Astrocyte (in vitro differentiated cells and primary cell): ENCODE measurements around the gene KCNN3. TPM values are rescaled to one million over a fixed set of nuclear protein-coding genes. Genes with fewer than 3 reads are reported as not detected.

Experiments used
- DNase-seq: peaks from one replicate; pipeline ENCODE4 v3.0.0-alpha.2; 2010; ENCODE audit warnings: low read depth
- FAIRE-seq: peaks from 2 replicates; lab custom pipeline; 2011; peaks lifted over from hg19 to GRCh38; lab: Jason Lieb, UNC
- H2AFZ ChIP-seq: 2 replicates; pipeline ENCODE4 v1.6.0; 2012; ENCODE audit warnings: low read depth, low read length, inconsistent platforms
- H3K27ac ChIP-seq: 2 replicates; pipeline ENCODE4 v1.5.1; 2011; ENCODE audit warnings: low read depth, low read length, inconsistent platforms
- H3K27me3 ChIP-seq: 2 replicates; pipeline ENCODE4 v1.6.0; 2011; ENCODE audit warnings: low read length, inconsistent platforms; ENCODE audit not compliant: insufficient read depth
- H3K36me3 ChIP-seq: 2 replicates; pipeline ENCODE4 v1.5.1; 2011; ENCODE audit warnings: low read length, inconsistent platforms; ENCODE audit not compliant: insufficient read depth
- H3K4me1 ChIP-seq: 2 replicates; pipeline ENCODE4 v1.5.1; 2011; ENCODE audit warnings: low read length, inconsistent platforms; ENCODE audit not compliant: insufficient read depth
- H3K4me2 ChIP-seq: 2 replicates; pipeline ENCODE4 v1.6.0; 2012; ENCODE audit warnings: low read length, inconsistent platforms
- H3K4me3 ChIP-seq: 2 replicates; pipeline ENCODE4 v1.5.1; 2011; ENCODE audit warnings: low read depth, mild to moderate bottlenecking, low read length, inconsistent platforms; ENCODE audit not compliant: insufficient read depth
- H3K79me2 ChIP-seq: 2 replicates; pipeline ENCODE4 v1.6.0; 2012; ENCODE audit warnings: mild to moderate bottlenecking, low read length, inconsistent platforms; ENCODE audit not compliant: insufficient read depth
- H3K9ac ChIP-seq: 2 replicates; pipeline ENCODE4 v1.6.0; 2012; ENCODE audit warnings: mild to moderate bottlenecking, low read length, inconsistent platforms
- H3K9me3 ChIP-seq: 2 replicates; pipeline ENCODE4 v1.5.1; 2012; ENCODE audit warnings: low read depth, mild to moderate bottlenecking, low read length, inconsistent platforms; ENCODE audit not compliant: insufficient read depth
- H4K20me1 ChIP-seq: 2 replicates; pipeline ENCODE4 v1.6.0; 2012; ENCODE audit warnings: low read length, inconsistent platforms; ENCODE audit not compliant: insufficient read depth
- H3K27ac Mint-ChIP-seq: one replicate; pipeline ENCODE4 v1.8.0; 2021; ENCODE audit warnings: mild to moderate bottlenecking, mixed read lengths; ENCODE audit not compliant: unreplicated experiment
- H3K27me3 Mint-ChIP-seq: one replicate; pipeline ENCODE4 v1.8.0; 2021; ENCODE audit warnings: low read depth, mixed read lengths; ENCODE audit not compliant: unreplicated experiment
- H3K36me3 Mint-ChIP-seq: one replicate; pipeline ENCODE4 v1.8.0; 2021; ENCODE audit warnings: low read depth, mixed read lengths; ENCODE audit not compliant: unreplicated experiment
- H3K4me1 Mint-ChIP-seq: one replicate; pipeline ENCODE4 v1.8.0; 2021; ENCODE audit warnings: low read depth, mixed read lengths; ENCODE audit not compliant: unreplicated experiment
- H3K4me3 Mint-ChIP-seq: one replicate; pipeline ENCODE4 v1.8.0; 2021; ENCODE audit warnings: mild to moderate bottlenecking, moderate library complexity, mixed read lengths; ENCODE audit not compliant: unreplicated experiment
- H3K9me3 Mint-ChIP-seq: one replicate; pipeline ENCODE4 v1.8.0; 2021; ENCODE audit warnings: mild to moderate bottlenecking, mixed read lengths; ENCODE audit not compliant: unreplicated experiment
- EZH2 ChIP-seq: IDR thresholded peaks from 2 replicates; pipeline ENCODE4 v1.6.1; 2012; ENCODE audit warnings: mild to moderate bottlenecking, low read length, inconsistent platforms; ENCODE audit not compliant: insufficient read depth
- total RNA-seq: library from RNA; stranded (reverse); gene quantifications from 2 replicates; pipeline ENCODE4 v1.2.1, GENCODE V29; 2021
- TF ChIP-seq, protein P1 (sequence below): IDR thresholded peaks from 2 replicates; pipeline ENCODE4 v1.5.1; 2011; ENCODE audit warnings: low read depth, mild to moderate bottlenecking, inconsistent platforms, low read length, moderate library complexity; ENCODE audit not compliant: insufficient read depth

The KCNN3 gene
- total RNA-seq, 1 donor from 2014 or later, result 0.66 TPM

DNA sequence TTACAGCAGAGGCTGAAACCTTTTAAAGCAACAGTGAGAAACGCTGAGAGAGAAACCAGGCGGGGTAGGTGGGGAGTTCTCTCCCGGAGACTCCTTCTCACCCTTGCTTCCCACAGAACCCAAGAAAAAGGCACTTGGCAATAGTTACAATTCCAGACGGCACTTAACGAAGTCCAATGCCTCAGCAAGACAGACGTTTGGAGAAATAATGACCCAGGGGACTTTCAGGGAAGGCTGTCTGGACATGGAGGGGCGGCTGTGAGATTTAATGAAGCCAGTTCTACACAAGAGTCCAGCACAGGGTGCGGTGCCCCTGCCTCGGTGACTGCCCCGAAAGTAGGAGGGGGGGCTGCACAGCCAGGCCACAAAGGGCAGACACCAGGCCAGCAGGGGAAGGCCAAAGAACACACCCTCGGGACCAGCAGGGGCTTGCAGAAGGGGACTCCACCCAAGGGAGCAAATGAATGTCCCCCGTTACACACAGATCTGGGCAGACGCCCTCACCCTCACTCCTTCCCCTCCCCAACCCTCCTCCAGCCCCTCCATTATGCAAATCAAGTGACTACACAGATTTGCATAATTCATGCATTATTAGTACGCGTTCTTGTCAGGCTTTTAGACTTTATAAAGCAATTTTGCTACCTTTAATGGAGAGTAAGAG lies 26.3 kb downstream of the KCNN3 start:
- H3K9ac ChIP-seq, result no peak overlapping the region
- no peaks in the 10 kb centered on the region for H3K79me2 ChIP-seq
- no peaks in the 10 kb centered on the region for H3K36me3 ChIP-seq
- no peak overlapping the region for H3K4me3 ChIP-seq
- Mint-ChIP-seq H3K9me3 (no peaks in the 10 kb centered on the region), H3K27me3 (peaks cover 17% of the 10 kb centered on the region), H3K4me1 (peaks cover 12% of the 10 kb centered on the region), H3K36me3 (peaks cover 4% of the 10 kb centered on the region), H3K4me3 (no peak overlapping the region), H3K27ac (no peak overlapping the region)
- TF ChIP-seq EZH2, result no peak
- TF ChIP-seq, protein P1, sequence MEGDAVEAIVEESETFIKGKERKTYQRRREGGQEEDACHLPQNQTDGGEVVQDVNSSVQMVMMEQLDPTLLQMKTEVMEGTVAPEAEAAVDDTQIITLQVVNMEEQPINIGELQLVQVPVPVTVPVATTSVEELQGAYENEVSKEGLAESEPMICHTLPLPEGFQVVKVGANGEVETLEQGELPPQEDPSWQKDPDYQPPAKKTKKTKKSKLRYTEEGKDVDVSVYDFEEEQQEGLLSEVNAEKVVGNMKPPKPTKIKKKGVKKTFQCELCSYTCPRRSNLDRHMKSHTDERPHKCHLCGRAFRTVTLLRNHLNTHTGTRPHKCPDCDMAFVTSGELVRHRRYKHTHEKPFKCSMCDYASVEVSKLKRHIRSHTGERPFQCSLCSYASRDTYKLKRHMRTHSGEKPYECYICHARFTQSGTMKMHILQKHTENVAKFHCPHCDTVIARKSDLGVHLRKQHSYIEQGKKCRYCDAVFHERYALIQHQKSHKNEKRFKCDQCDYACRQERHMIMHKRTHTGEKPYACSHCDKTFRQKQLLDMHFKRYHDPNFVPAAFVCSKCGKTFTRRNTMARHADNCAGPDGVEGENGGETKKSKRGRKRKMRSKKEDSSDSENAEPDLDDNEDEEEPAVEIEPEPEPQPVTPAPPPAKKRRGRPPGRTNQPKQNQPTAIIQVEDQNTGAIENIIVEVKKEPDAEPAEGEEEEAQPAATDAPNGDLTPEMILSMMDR, result no peak
- no peak overlapping the region for H3K4me2 ChIP-seq
- H3K27ac ChIP-seq, result no peak overlapping the region
- H3K9me3 ChIP-seq, result no peaks in the 10 kb centered on the region
- H3K27me3 ChIP-seq, result peaks cover 3% of the 10 kb centered on the region
- FAIRE-seq (no peak), DNase-seq (no peak)
- H3K4me1 ChIP-seq, result peaks cover 11% of the 10 kb centered on the region
- H2AFZ ChIP-seq, result peak overlapping the region; percentile 26
- H4K20me1 ChIP-seq, result no peaks in the 10 kb centered on the region

DNA sequence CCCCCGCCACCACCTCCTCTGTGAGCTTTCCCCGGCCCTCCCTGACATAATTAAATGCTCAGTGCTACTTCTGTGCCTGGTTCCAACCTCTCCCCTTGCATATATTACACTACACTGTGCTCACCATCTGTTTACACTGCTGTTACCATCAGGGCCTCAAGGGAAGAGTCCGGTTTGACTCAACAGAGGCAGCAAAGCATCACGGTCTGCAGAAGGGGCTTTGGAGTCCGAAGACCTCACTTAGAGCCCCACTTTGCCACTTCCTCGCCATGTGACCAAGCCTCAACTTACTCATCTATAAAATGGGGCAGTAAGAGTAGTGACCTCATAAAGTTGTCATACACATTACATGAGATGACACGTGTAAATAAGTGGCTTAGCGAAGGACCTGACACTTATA lies 27.4 kb downstream of the KCNN3 start:
- no peak overlapping the region for H3K27ac ChIP-seq
- H2AFZ ChIP-seq, result no peak overlapping the region
- no peak overlapping the region for H3K4me2 ChIP-seq
- peaks cover 4% of the 10 kb centered on the region for H3K4me1 ChIP-seq
- no peak overlapping the region for H3K4me3 ChIP-seq
- H3K27ac Mint-ChIP-seq, result no peak overlapping the region
- no peak overlapping the region for H3K9ac ChIP-seq
- no peak for FAIRE-seq
- DNase-seq, result no peak
- H3K4me1 Mint-ChIP-seq, result peaks cover 12% of the 10 kb centered on the region
- H3K9me3 ChIP-seq, result no peaks in the 10 kb centered on the region
- no peaks in the 10 kb centered on the region for H3K79me2 ChIP-seq
- TF ChIP-seq, protein P1, result no peak
- no peaks in the 10 kb centered on the region for H4K20me1 ChIP-seq
- H3K4me3 Mint-ChIP-seq, result no peak overlapping the region
- no peaks in the 10 kb centered on the region for H3K36me3 Mint-ChIP-seq
- no peaks in the 10 kb centered on the region for H3K9me3 Mint-ChIP-seq
- no peaks in the 10 kb centered on the region for H3K36me3 ChIP-seq
- no peaks in the 10 kb centered on the region for H3K27me3 ChIP-seq
- H3K27me3 Mint-ChIP-seq, result peaks cover 13% of the 10 kb centered on the region

DNA sequence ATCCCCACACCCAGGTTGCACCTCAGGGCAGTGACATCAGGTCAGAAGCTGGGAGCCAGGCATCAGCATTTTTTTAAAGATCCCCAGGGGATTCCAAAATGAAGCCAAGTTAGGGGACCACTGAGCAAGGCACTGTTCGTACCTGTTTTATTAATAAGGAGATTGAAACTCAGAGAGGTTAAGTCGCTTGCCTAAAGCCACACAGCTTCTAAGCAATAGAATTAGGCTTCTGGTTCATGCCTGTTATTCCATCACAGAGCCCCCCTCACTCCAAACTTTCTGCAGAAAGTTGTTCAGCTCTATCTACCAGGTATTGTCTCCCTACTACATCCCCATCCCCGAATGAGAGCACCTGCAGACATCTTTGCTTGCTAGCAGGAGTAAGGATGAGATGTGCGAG lies 28.7 kb downstream of the KCNN3 start:
- Histone ChIP-seq H3K4me3 (no peak overlapping the region), H3K27me3 (no peaks in the 10 kb centered on the region), H2AFZ (no peak overlapping the region), H3K4me1 (peaks cover 4% of the 10 kb centered on the region), H3K9me3 (no peaks in the 10 kb centered on the region), H3K9ac (no peak overlapping the region), H4K20me1 (no peaks in the 10 kb centered on the region), H3K79me2 (no peaks in the 10 kb centered on the region), H3K4me2 (no peak overlapping the region), H3K27ac (no peak overlapping the region), H3K36me3 (no peaks in the 10 kb centered on the region)
- Mint-ChIP-seq H3K9me3 (no peaks in the 10 kb centered on the region), H3K27me3 (peaks cover 18% of the 10 kb centered on the region), H3K27ac (no peak overlapping the region), H3K36me3 (no peaks in the 10 kb centered on the region), H3K4me1 (peaks cover 12% of the 10 kb centered on the region), H3K4me3 (no peak overlapping the region)
- no peak for TF ChIP-seq EZH2
- TF ChIP-seq, protein P1, result no peak
- no peak for FAIRE-seq
- DNase-seq, result no peak
